ENCODE results near the gene ALPG. TPM values are rescaled to one million over a fixed set of nuclear protein-coding genes. Genes with fewer than 3 reads are reported as not detected.

The ALPG gene
- total and polyA plus RNA-seq, 2 donors (not counting 1 experiment from before 2014, with no cell fraction given), result not detected

DNA sequence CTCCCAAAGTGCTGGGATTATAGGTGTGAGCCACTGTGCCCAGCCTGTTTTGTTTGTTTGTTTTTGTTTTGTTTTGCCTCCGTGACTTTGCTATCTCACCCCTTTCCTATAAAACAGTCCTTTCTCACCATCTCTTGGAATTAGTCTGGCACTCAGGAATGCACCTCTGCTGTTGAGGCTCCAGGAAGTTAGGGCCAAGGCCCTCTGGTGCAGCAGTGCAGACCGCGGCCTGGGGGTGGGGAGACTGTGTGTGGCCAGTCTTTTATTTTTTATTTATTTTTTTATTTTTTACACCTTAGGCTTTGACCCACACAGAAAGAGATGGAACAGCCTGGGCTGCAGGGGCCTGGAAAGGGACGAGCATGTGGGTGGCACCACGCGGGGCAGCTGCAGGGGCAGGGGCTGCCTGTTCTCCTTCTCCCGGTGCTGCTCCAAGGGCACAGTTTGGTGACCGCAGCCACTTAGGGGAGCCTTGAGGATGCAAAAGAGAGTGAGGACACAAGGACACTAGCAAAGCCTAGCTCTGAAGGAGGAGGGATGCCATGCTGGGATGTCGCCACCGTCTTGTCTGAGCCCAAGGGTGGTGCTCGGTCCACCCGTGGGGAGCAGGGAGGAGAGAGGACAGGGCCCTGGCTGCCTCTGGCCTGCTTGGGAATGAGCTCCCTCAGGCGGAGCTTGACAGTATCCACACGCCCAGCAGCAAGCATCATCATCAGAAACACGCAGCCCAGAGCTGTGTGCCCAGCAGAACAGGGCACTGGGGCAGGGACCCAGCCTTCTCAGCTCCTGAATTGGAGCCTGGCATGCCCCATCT lies 29.9 kb downstream of the ALPG start:
- Histone ChIP-seq H3K9me3 (ENCODE audit: control extremely low read depth in 1 of 3, control insufficient read depth in 2 of 3, insufficient read depth in 1 of 3, low read length in 2 of 3) (no peaks in the 10 kb centered on the region), H3K4me1 (ENCODE audit: control insufficient read depth in 2 of 2, insufficient read depth in 2 of 2, low read length in 2 of 2) (peaks cover 0 to 7% of the 10 kb centered on the region in 2 donors), H3K36me3 (replicated peaks in 1 of 2; ENCODE audit: control extremely low read depth in 1 of 2, control insufficient read depth in 1 of 2, extremely low read depth in 1 of 2, insufficient read depth in 2 of 2, low read length in 1 of 2) (no peaks in the 10 kb centered on the region), H2AFZ (ENCODE audit: insufficient read depth, low read depth, low read length, poor library complexity, severe bottlenecking) (no peak overlapping the region), H3K27me3 (replicated peaks in 1 of 4; ENCODE audit: control extremely low read depth in 1 of 4, control insufficient read depth in 3 of 4, insufficient read depth in 4 of 4, low read length in 3 of 4) (no peaks in the 10 kb centered on the region), H3K27ac (ENCODE audit: low read length in 2 of 2) (no peak overlapping the region), H3K9ac (ENCODE audit: low read length) (no peak overlapping the region), H4K20me1 (ENCODE audit: control insufficient read depth, insufficient read depth, low read length, poor library complexity, severe bottlenecking) (no peaks in the 10 kb centered on the region), H3K79me2 (ENCODE audit: control insufficient read depth, insufficient read depth, low read length) (no peaks in the 10 kb centered on the region), H3K4me3 (ENCODE audit: control extremely low read depth in 1 of 5, extremely low read depth in 1 of 5, insufficient read depth in 1 of 5, low read depth in 2 of 5, low read length in 4 of 5) (no peak overlapping the region), H3K4me2 (replicated peaks; ENCODE audit: low read depth, low read length, poor library complexity, severe bottlenecking) (no peak overlapping the region)
- H3K27ac Mint-ChIP-seq, result no peak overlapping the region
- ChIA-PET POLR2A (no interaction called here), CTCF (interaction anchor here (0.9 to 1.1 kb wide), 3 partner anchors 9 to 530 kb away, joined by 3 read pairs; no protein-coding TSS in a partner anchor)
- 96% methylated on average over 12 of the region's 15 CpGs for WGBS (ENCODE audit: insufficient coverage)
- intact Hi-C loops (cut with micrococcal nuclease), result no loop called here
- TF ChIP-seq EZH2 (IDR thresholded peaks at IDR 0.05; ENCODE audit: borderline replicate concordance, insufficient read depth, low read depth, low read length, poor library complexity, severe bottlenecking), result no peak
- TF ChIP-seq, protein P1, sequence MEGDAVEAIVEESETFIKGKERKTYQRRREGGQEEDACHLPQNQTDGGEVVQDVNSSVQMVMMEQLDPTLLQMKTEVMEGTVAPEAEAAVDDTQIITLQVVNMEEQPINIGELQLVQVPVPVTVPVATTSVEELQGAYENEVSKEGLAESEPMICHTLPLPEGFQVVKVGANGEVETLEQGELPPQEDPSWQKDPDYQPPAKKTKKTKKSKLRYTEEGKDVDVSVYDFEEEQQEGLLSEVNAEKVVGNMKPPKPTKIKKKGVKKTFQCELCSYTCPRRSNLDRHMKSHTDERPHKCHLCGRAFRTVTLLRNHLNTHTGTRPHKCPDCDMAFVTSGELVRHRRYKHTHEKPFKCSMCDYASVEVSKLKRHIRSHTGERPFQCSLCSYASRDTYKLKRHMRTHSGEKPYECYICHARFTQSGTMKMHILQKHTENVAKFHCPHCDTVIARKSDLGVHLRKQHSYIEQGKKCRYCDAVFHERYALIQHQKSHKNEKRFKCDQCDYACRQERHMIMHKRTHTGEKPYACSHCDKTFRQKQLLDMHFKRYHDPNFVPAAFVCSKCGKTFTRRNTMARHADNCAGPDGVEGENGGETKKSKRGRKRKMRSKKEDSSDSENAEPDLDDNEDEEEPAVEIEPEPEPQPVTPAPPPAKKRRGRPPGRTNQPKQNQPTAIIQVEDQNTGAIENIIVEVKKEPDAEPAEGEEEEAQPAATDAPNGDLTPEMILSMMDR (IDR thresholded peaks at IDR 0.05), result no peak
- H3K27me3 Mint-ChIP-seq, result peaks cover under 1% of the 10 kb centered on the region
- DNase-seq, result no peak
- H3K4me3 Mint-ChIP-seq, result no peak overlapping the region
- no peaks in the 10 kb centered on the region for H3K9me3 Mint-ChIP-seq (ENCODE audit: insufficient read depth)
- no peak for ATAC-seq (ENCODE audit: low read depth)
- peaks cover 2% of the 10 kb centered on the region for H3K4me1 Mint-ChIP-seq

GRCh38 chr2:232437195-232437571 lies 30.5 kb downstream of the ALPG start:
- intact Hi-C loops (cut with micrococcal nuclease), result no loop called here
- H3K4me2 ChIP-seq (replicated peaks; ENCODE audit: low read depth, low read length, poor library complexity, severe bottlenecking), result no peak overlapping the region
- Mint-ChIP-seq H3K27me3 (peaks cover 3% of the 10 kb centered on the region), H3K4me1 (peaks cover 2% of the 10 kb centered on the region), H3K9me3 (ENCODE audit: insufficient read depth) (no peaks in the 10 kb centered on the region), H3K4me3 (no peak overlapping the region), H3K27ac (no peak overlapping the region)
- TF ChIP-seq, protein P1 (IDR thresholded peaks at IDR 0.05), result no peak
- TF ChIP-seq EZH2 (IDR thresholded peaks at IDR 0.05; ENCODE audit: borderline replicate concordance, insufficient read depth, low read depth, low read length, poor library complexity, severe bottlenecking), result no peak
- H3K9me3 ChIP-seq (ENCODE audit: control extremely low read depth in 1 of 3, control insufficient read depth in 2 of 3, insufficient read depth in 1 of 3, low read length in 2 of 3), result no peaks in the 10 kb centered on the region
- no peaks in the 10 kb centered on the region for H4K20me1 ChIP-seq (ENCODE audit: control insufficient read depth, insufficient read depth, low read length, poor library complexity, severe bottlenecking)
- no peak overlapping the region for H3K9ac ChIP-seq (ENCODE audit: low read length)
- no peaks in the 10 kb centered on the region for H3K36me3 ChIP-seq (replicated peaks in 1 of 2; ENCODE audit: control extremely low read depth in 1 of 2, control insufficient read depth in 1 of 2, extremely low read depth in 1 of 2, insufficient read depth in 2 of 2, low read length in 1 of 2)
- POLR2A ChIA-PET, result no interaction called here
- H3K27me3 ChIP-seq (replicated peaks in 1 of 4; ENCODE audit: control extremely low read depth in 1 of 4, control insufficient read depth in 3 of 4, insufficient read depth in 4 of 4, low read length in 3 of 4), result no peaks in the 10 kb centered on the region
- H2AFZ ChIP-seq (ENCODE audit: insufficient read depth, low read depth, low read length, poor library complexity, severe bottlenecking), result no peak overlapping the region
- CTCF ChIA-PET, result interaction anchor here (0.6 to 1.1 kb wide), 4 partner anchors 9 to 1500 kb away, joined by 3 to 5 read pairs (median 3); no protein-coding TSS in a partner anchor
- peaks cover 0 to 7% of the 10 kb centered on the region in 2 donors for H3K4me1 ChIP-seq (ENCODE audit: control insufficient read depth in 2 of 2, insufficient read depth in 2 of 2, low read length in 2 of 2)
- 95% methylated on average over 12 of the region's 12 CpGs for WGBS (ENCODE audit: insufficient coverage)
- ATAC-seq (ENCODE audit: low read depth), result no peak
- no peaks in the 10 kb centered on the region for H3K79me2 ChIP-seq (ENCODE audit: control insufficient read depth, insufficient read depth, low read length)
- H3K4me3 ChIP-seq (ENCODE audit: control extremely low read depth in 1 of 5, extremely low read depth in 1 of 5, insufficient read depth in 1 of 5, low read depth in 2 of 5, low read length in 4 of 5), result no peak overlapping the region
- no peak for DNase-seq
- no peak overlapping the region for H3K27ac ChIP-seq (ENCODE audit: low read length in 2 of 2)
